GM18508 (cell line): Measurements from ENCODE around the gene PMEPA1.

Experiments
- ATAC-seq: cut with Tn5 transposase; IDR thresholded peaks from one replicate; pipeline ENCODE4 v1.9.1; 2021; ENCODE audit warnings: moderate number of reproducible peaks; ENCODE audit not compliant: insufficient read depth, unreplicated experiment

Gene PMEPA1

GRCh38 chr20:57713505-57713903, 3.7 kb upstream of the PMEPA1 start:
- no peak for ATAC-seq

GRCh38 chr20:57712851-57713504, 3.2 kb upstream of the PMEPA1 start:
- no peak for ATAC-seq

GRCh38 chr20:57712341-57712740, 2.5 kb upstream of the PMEPA1 start:
- no peak for ATAC-seq

- ATAC-seq, result no peak
These were observed 2.0 kb upstream of the PMEPA1 start for GRCh38 chr20:57711826-57712225.

GRCh38 chr20:57711311-57711712, 1.5 kb upstream of the PMEPA1 start:
- no peak for ATAC-seq

DNA sequence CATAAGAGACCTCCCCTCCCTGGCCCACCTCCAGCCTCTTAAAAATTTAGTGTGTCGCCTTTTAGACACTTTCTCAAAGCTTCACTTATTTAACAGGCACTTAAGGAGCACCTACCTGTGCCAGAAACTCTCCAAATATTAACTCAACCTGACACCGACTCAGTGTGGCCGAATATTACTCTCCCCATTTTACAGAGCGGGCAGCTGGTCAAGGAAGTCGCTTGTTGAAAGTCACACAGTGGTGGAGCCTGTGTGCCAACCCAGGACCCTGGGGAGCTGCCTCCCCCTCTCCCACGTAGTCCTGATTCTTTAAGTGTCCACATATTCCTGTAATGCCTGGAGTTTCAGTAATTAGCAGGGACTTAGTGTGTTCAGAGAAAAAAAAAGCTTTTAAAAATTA, 1.0 kb upstream of the PMEPA1 start:
- no peak for ATAC-seq

GRCh38 chr20:57708694-57709673, 831 bp downstream of the PMEPA1 start:
- ATAC-seq, result no peak

- no peak for ATAC-seq
These were observed 1.7 kb downstream of the PMEPA1 start for GRCh38 chr20:57707849-57708693.

GRCh38 chr20:57707320-57707719, 2.5 kb downstream of the PMEPA1 start:
- ATAC-seq, result no peak

- ATAC-seq, result no peak
These were observed 4.5 kb downstream of the PMEPA1 start for GRCh38 chr20:57705127-57705899.

DNA sequence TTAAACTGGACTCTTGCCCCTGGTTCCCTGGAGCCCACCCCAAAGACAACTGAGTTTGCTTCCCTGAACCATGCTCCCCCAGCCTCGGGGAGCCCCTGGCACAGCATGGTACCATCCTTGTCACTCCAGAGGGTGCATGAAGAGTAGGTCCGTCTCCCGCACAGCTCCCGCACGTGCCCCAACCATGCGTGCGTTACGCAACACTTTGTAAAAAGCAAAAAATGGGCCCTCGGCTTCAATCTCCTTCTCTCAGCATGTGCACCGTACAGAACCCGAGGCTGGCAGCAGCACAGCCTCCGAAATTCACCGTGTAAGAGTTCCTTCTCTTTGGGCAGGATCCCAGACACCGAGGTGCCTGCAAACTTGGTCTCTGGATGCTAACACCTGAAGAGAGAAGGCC, 5.6 kb downstream of the PMEPA1 start:
- ATAC-seq, result no peak

GRCh38 chr20:57703013-57703412, 6.8 kb downstream of the PMEPA1 start:
- no peak for ATAC-seq

DNA sequence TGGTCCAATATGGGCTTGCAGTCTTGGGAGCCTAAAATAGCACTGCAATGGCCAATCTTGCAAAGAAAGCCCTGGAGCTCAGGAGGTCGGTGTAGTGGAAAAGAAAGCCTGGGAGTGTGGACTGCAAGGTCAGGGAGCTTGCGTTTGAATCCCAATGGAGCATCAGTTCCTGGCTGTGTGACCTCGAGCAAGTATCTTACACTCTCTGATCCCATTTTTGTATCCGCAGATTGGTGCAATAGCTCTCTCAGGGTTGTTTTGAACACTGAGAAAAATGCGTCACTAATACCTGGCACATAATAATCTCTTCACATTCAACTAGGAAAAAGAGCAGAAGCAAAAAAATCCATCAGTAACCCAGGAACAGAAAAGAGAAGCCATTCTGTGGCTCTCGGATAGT, 7.3 kb downstream of the PMEPA1 start:
- ATAC-seq, result no peak

GRCh38 chr20:57702091-57702490, 7.7 kb downstream of the PMEPA1 start:
- ATAC-seq, result no peak

- no peak for ATAC-seq
These were observed 8.2 kb downstream of the PMEPA1 start for GRCh38 chr20:57701651-57702050.

- no peak for ATAC-seq
These were observed 8.7 kb downstream of the PMEPA1 start for GRCh38 chr20:57701090-57701489.

DNA sequence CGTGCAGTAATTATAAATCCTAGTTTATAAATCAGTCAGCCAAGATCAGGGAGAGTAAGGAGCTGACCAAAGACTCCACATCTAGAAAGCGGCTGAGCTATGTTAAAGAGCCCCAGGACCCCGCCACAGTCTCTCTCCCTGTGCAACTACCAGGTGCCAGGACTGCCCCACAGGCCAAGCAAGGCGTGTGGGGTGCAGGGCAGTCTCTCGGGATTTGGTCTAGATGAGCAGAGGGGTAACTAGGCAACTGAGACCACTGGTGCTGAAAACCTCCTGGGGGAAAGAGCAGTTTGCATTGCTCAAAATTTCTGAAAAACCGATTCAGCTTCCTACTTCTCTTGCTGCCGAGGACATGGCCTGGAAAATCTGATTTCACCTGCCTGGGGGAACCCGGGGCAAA, 10.4 kb downstream of the PMEPA1 start:
- ATAC-seq, result no peak

- ATAC-seq, result no peak
These were observed 10.9 kb downstream of the PMEPA1 start for GRCh38 chr20:57698867-57699275.

DNA sequence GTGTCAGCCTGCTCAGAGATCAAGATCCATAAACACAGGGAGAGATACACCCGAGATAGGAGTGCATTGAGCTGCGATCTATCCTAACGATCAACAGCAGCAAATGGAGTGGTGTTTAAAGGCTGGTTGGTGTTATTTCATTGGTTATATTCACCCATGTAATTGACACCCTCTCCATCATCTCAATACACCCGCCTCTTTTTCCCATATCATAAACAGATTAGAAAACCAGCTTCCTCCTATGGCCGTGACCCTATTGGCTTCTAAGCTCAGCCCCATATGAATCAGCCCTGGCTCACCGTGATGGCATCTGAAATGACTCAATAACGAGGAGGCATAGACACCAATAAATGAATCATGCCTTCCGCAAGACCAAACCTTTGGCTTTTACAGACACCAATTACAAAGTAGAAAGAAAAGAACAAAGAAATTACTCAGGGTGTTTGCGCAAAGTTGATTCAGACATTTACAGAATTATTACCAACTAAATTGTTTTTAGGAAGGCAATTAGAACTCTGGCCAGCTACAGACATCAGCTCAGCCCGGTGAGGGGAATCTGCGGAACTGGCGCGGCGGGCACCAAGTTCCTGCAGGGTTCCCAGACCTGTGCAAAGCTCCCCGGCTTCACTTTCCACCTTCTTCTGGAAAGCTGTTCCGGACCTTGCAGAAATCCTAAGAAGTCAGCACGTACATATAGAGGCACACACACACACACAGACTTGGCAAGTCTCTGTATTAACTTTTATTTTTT, 11.5 kb downstream of the PMEPA1 start:
- ATAC-seq, result no peak
